Activated naive CD8-positive, alpha-beta T cell treated with anti-CD3 and anti-CD28 coated beads, Interleukin-2, amount 50 U/mL, for 24 hours (primary cell): ENCODE measurements around the gene GNB1L.

ENCODE experiments used
- ATAC-seq: fragments of 150-1000 bp; cut with Tn5 transposase; one replicate; pipeline ENCODE4 v1.10.0; 2021
- DNase-seq: peaks from one replicate; pipeline ENCODE4 v3.0.0; 2021
- H3K27ac Mint-ChIP-seq: one replicate; pipeline ENCODE4 v1.8.0; 2021; ENCODE audit warnings: mild to moderate bottlenecking, mixed read lengths
- H3K27me3 Mint-ChIP-seq: one replicate; pipeline ENCODE4 v1.8.0; 2021; ENCODE audit warnings: mixed read lengths
- H3K36me3 Mint-ChIP-seq: one replicate; pipeline ENCODE4 v1.8.0; 2021; ENCODE audit warnings: low read depth, mixed read lengths
- H3K4me1 Mint-ChIP-seq: one replicate; pipeline ENCODE4 v1.8.0; 2021; ENCODE audit warnings: mixed read lengths
- H3K4me3 Mint-ChIP-seq: one replicate; pipeline ENCODE4 v1.8.0; 2021; ENCODE audit warnings: mild to moderate bottlenecking, moderate library complexity, mixed read lengths
- H3K9me3 Mint-ChIP-seq: one replicate; pipeline ENCODE4 v1.8.0; 2021; ENCODE audit warnings: mixed read lengths

The GNB1L gene

DNA sequence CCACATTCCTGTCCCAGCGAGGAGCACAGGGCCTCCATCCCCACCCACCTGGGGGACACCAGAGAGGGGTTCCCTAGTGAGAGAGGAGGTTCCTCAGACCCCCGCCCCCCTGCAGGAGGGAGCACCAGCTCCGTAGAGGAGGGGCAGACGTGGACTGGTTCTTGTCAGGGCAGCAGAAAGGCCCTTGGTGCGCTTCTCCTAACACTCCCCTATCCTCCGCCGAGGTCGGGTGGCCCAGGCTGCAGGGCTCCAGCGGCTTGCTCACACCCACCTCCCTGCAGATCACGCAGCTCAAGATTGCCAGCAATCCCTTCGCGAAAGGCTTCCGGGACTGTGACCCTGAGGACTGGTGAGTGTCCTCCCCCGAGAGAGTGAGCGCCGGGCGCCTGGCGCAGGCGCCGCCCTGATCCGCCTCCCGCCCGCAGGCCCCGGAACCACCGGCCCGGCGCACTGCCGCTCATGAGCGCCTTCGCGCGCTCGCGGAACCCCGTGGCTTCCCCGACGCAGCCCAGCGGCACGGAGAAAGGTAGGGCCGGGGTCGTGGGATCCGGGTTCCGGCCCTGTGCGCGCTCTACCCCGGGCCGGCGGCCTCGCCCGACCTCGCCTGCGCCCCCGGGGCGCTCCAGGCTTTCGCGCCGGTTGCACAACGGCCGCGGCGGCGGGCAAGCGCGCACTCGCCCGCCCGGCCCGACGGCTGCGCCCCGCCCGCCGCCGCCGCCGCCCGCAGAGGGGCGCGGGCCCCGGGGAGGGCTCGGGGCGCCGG, 89.0 kb downstream of the GNB1L start:
- no peaks in the 10 kb centered on the region for H3K9me3 Mint-ChIP-seq
- H3K27ac Mint-ChIP-seq: no peak overlapping the region
- no peak for DNase-seq
- no peak for ATAC-seq
- peak overlapping the region; percentile 26 for H3K4me3 Mint-ChIP-seq
- H3K4me1 Mint-ChIP-seq: peaks cover 11% of the 10 kb centered on the region
- peaks cover 70% of the 10 kb centered on the region for H3K27me3 Mint-ChIP-seq
- H3K36me3 Mint-ChIP-seq: no peaks in the 10 kb centered on the region

DNA sequence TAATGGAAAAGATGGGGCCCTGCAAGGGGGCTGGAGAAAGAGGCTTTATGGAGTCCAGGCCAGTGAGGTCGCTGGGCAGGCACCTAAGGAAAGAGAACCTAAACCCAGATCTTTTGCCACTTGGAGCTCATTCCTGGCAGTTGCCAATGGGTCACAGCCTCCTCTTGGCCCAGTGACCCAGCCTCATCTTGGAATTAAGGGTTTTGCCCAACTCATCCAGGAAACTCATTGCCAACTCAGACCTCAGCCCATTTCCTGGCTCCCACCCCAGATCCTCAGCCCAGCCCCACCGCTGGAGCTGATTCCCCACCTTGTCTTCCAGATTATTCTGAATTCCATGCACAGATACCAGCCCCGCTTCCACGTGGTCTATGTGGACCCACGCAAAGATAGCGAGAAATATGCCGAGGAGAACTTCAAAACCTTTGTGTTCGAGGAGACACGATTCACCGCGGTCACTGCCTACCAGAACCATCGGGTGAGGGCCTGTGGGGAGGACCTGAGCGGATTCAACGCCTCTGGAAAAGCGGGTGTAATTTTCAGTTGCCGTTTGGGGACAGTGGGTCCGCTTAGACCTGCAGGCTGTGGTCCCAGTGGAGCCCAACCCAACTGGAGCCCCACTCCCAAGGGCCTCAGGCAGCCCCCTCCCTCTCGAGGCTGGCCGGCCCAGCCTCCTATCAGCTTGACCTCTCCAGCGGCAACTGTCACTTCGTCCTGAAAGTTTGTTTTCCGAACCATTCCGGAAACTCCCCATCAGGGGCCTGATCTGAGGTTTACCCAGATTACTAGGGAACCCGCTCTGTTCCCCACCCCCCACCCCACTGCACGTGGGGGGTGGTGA, 89.8 kb downstream of the GNB1L start:
- H3K27ac Mint-ChIP-seq: no peak overlapping the region

GRCh38 chr22:19764299-19764593, 90.4 kb downstream of the GNB1L start:
- Mint-ChIP-seq H3K9me3 (no peaks in the 10 kb centered on the region), H3K36me3 (peaks cover 2% of the 10 kb centered on the region), H3K4me1 (peaks cover 22% of the 10 kb centered on the region), H3K27me3 (peaks cover 67% of the 10 kb centered on the region), H3K27ac (no peak overlapping the region), H3K4me3 (no peak overlapping the region)
- DNase-seq (no peak), ATAC-seq (no peak)

More for the DNA sequence above, 89.8 kb downstream of the GNB1L start:
- ATAC-seq: no peak
- Mint-ChIP-seq H3K27me3 (peaks cover 67% of the 10 kb centered on the region), H3K36me3 (peaks cover 2% of the 10 kb centered on the region), H3K4me3 (no peak overlapping the region), H3K9me3 (no peaks in the 10 kb centered on the region), H3K4me1 (peaks cover 16% of the 10 kb centered on the region)
- DNase-seq: no peak

GRCh38 chr22:19763458-19764298, 91.0 kb downstream of the GNB1L start:
- Mint-ChIP-seq H3K27me3 (peaks cover 66% of the 10 kb centered on the region), H3K4me1 (peaks cover 23% of the 10 kb centered on the region), H3K27ac (no peak overlapping the region), H3K4me3 (no peak overlapping the region), H3K9me3 (no peaks in the 10 kb centered on the region), H3K36me3 (peaks cover 2% of the 10 kb centered on the region)
- DNase-seq (no peak), ATAC-seq (no peak)

DNA sequence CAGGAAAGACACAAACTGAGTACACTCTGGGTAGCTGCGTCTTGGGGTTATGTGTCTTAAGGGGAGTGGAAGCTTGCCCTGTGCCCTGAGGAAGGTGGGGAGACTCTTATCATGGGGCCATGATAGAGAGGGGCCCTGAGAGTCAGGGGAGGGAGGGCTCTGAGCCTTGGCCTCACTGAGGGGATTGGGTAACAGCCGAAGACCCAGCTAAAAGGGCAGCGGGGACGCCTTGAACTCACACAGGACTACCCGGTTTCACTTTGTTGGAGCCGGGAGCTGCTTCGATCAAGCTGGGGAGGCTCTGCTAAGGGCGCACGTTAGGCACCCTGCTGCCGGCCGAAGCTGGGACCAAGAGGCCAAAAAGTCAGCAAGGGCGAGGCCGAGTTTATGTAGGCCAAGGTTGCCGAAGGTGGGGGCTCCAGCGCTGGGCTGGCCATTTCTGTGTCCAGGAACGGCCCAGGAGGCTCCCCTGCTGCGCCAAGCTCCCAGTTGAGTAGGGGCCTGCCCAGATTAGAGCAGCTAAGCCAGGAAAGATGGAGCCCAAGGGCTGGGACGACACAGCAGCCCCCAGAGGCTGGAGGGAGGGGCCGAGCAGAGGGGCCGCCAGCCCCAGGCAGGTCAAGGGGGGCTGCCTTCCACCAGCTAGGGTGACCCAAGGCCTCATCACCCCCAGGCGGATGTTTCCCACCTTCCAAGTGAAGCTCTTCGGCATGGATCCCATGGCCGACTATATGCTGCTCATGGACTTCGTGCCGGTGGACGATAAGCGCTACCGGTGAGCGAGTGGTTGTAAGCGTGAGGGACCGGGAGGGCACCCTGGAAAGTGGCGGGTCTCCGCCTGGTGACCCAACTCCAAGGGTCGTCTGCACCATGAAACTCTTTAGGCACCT, 91.9 kb downstream of the GNB1L start:
- no peak for DNase-seq
- peaks cover 2% of the 10 kb centered on the region for H3K36me3 Mint-ChIP-seq

DNA sequence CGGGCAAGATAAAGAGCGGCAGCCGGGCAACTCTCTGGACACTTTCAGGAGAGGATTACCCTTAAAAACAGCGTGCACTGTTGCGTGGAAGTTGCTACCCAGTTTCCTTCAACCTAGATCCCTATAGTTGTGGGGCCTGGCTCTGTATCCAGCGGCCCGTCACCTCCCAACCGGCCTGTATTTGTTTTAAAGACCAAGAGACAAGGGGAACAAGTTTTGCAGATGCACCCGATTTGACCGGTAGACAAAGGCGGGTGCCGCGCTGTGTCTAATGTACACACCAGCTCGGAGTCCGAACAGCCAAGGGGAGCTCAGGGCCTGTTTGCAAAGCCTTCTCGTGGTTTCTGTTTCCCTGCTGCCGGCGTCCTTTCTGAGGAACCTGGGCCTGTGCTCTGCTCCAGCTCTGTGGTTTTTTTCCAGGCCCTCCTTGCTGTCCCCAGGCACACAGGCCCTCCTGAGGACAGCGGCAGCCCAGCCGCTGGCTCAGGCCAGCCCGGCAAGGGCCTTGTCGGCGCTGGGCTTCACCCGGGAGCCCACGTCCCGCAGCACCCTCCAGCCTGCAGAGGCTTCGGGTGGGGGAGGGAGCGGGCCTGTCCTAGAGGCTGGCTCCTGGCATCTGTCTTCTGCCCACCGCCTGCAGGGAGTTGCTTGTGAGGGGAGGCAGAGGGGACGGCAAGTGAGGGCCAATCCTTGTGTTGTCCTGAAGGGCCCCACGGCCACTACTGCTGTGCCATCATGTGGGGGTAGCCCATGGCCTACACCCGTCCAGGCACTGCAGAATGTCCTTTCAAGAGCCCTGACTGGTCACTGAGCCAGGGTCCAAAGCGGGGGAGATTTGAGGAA, 92.7 kb downstream of the GNB1L start:
- no peak for ATAC-seq
- Mint-ChIP-seq H3K36me3 (peaks cover 2% of the 10 kb centered on the region), H3K27ac (no peak overlapping the region), H3K27me3 (peaks cover 64% of the 10 kb centered on the region), H3K9me3 (no peaks in the 10 kb centered on the region), H3K4me3 (peak overlapping the region; percentile 32), H3K4me1 (peaks cover 26% of the 10 kb centered on the region)
- no peak for DNase-seq

More for the DNA sequence above, 91.9 kb downstream of the GNB1L start:
- Mint-ChIP-seq H3K4me1 (peaks cover 23% of the 10 kb centered on the region), H3K9me3 (no peaks in the 10 kb centered on the region), H3K27me3 (peaks cover 64% of the 10 kb centered on the region), H3K27ac (no peak overlapping the region), H3K4me3 (no peak overlapping the region)
- no peak for ATAC-seq

GRCh38 chr22:19760951-19761724, 93.5 kb downstream of the GNB1L start:
- ATAC-seq: no peak
- peak overlapping the region; percentile 32 for H3K4me3 Mint-ChIP-seq
- peaks cover 67% of the 10 kb centered on the region for H3K27me3 Mint-ChIP-seq
- no peak overlapping the region for H3K27ac Mint-ChIP-seq
- peaks cover 2% of the 10 kb centered on the region for H3K36me3 Mint-ChIP-seq
- peaks cover 29% of the 10 kb centered on the region for H3K4me1 Mint-ChIP-seq
- H3K9me3 Mint-ChIP-seq: no peaks in the 10 kb centered on the region
- DNase-seq: no peak

- peak within 1 kb of the TSS; percentile 29 for H3K27ac Mint-ChIP-seq
- H3K27me3 Mint-ChIP-seq: peaks cover 71% of the 10 kb centered on the region
- no peak for DNase-seq
Measured at GRCh38 chr22:19760058-19760950, 94.4 kb downstream of the GNB1L start, which contains the start of gene TBX1. Gene TBX1, plus strand, starts transcription at chr22:19760778. Its CDS starts 66 bp downstream, at chr22:19760844.

GRCh38 chr22:19759427-19760057, 95.1 kb downstream of the GNB1L start:
- H3K27ac Mint-ChIP-seq: peak overlapping the region; percentile 29
- H3K36me3 Mint-ChIP-seq: peaks cover 2% of the 10 kb centered on the region
- no peak for DNase-seq
- peak overlapping the region; percentile 79 for H3K4me3 Mint-ChIP-seq
- ATAC-seq: no peak
- H3K27me3 Mint-ChIP-seq: peaks cover 69% of the 10 kb centered on the region
- H3K9me3 Mint-ChIP-seq: no peaks in the 10 kb centered on the region
- H3K4me1 Mint-ChIP-seq: peaks cover 32% of the 10 kb centered on the region

More at GRCh38 chr22:19760058-19760950, 94.4 kb downstream of the GNB1L start, which contains the start of gene TBX1:
- H3K36me3 Mint-ChIP-seq: peaks cover 2% of the 10 kb centered on the region
- H3K9me3 Mint-ChIP-seq: no peaks in the 10 kb centered on the region
- peaks cover 32% of the 10 kb centered on the region for H3K4me1 Mint-ChIP-seq
- no peak for ATAC-seq
- peak within 1 kb of the TSS; percentile 79 for H3K4me3 Mint-ChIP-seq

- no peaks in the 10 kb centered on the region for H3K9me3 Mint-ChIP-seq
- peaks cover 2% of the 10 kb centered on the region for H3K36me3 Mint-ChIP-seq
- H3K4me1 Mint-ChIP-seq: peaks cover 32% of the 10 kb centered on the region
Measured at GRCh38 chr22:19758896-19759426, 95.7 kb downstream of the GNB1L start.

More at GRCh38 chr22:19758896-19759426, 95.7 kb downstream of the GNB1L start:
- Mint-ChIP-seq H3K27ac (no peak overlapping the region), H3K4me3 (no peak overlapping the region), H3K27me3 (peaks cover 71% of the 10 kb centered on the region)
- DNase-seq (no peak), ATAC-seq (no peak)
